COLO668 (cell line): ENCODE results near the gene ABCF3.
A peak's percentile ranks its signal among the peaks of the same experiment; 100 is the strongest.

Source experiments
- DNase-seq: peaks from one replicate; lab custom pipeline; 2025; ENCODE audit not compliant: unreplicated experiment; lab: John Stamatoyannopoulos, UW

The ABCF3 gene

GRCh38 chr3:184230081-184230602 is 44.1 kb downstream of the ABCF3 start:
- DNase-seq: peak; percentile 85

GRCh38 chr3:184230603-184231528 is 44.9 kb downstream of the ABCF3 start:
- peak; percentile 82 for DNase-seq

GRCh38 chr3:184231671-184232070 is 45.7 kb downstream of the ABCF3 start:
- peak; percentile 3 for DNase-seq

- DNase-seq: no peak
Observed at GRCh38 chr3:184233127-184233843, 47.3 kb downstream of the ABCF3 start.

- peak; percentile 2 for DNase-seq
Observed at GRCh38 chr3:184234224-184234623, 48.2 kb downstream of the ABCF3 start.

- DNase-seq: no peak
Observed at GRCh38 chr3:184234671-184235380, 48.8 kb downstream of the ABCF3 start.

- DNase-seq: no peak
Observed at GRCh38 chr3:184235381-184236032, 49.5 kb downstream of the ABCF3 start.

GRCh38 chr3:184236033-184236410 is 50.0 kb downstream of the ABCF3 start:
- no peak for DNase-seq

- DNase-seq: no peak
Observed at GRCh38 chr3:184236636-184237035, 50.6 kb downstream of the ABCF3 start.

GRCh38 chr3:184237211-184237610 is 51.2 kb downstream of the ABCF3 start:
- no peak for DNase-seq

GRCh38 chr3:184237807-184238206 is 51.8 kb downstream of the ABCF3 start:
- DNase-seq: no peak

- DNase-seq: no peak
Observed at GRCh38 chr3:184238246-184238818, 52.3 kb downstream of the ABCF3 start.

- no peak for DNase-seq
Observed at GRCh38 chr3:184239221-184239620, 53.2 kb downstream of the ABCF3 start.

- no peak for DNase-seq
Observed at GRCh38 chr3:184239708-184240107, 53.7 kb downstream of the ABCF3 start.

GRCh38 chr3:184240384-184241140 is 54.6 kb downstream of the ABCF3 start:
- DNase-seq: no peak

- DNase-seq: no peak
Observed at GRCh38 chr3:184241141-184241446, 55.1 kb downstream of the ABCF3 start.

GRCh38 chr3:184241447-184242296 is 55.7 kb downstream of the ABCF3 start:
- peak; percentile 77 for DNase-seq

GRCh38 chr3:184242297-184242685 is 56.3 kb downstream of the ABCF3 start:
- no peak for DNase-seq
